OCI-LY7 (cell line): ENCODE results near the gene ITGA5. TPM values are rescaled to one million over a fixed set of nuclear protein-coding genes. Genes with fewer than 3 reads are reported as not detected.

ENCODE experiments used
- BruUV-seq: library from RNA; stranded (reverse); fragments of 400-500 nt; replicated peaks from 2 replicates; lab custom pipeline; 2021; lab: Mats Ljungman, UMichigan
- CTCF ChIA-PET: fragments of 300-600 bp; sonication (Branson Sonifier 250); formaldehyde crosslinking; loops from one replicate; lab custom pipeline; 2022; ENCODE audit warnings: antibody characterized with exemption; ENCODE audit not compliant: unreplicated experiment; lab: Charles Lee
- POLR2A ChIA-PET: fragments of 300-600 bp; sonication (Branson Sonifier 250); formaldehyde crosslinking; loops from one replicate; lab custom pipeline; 2022; ENCODE audit warnings: antibody characterized with exemption; lab: Charles Lee
- DNase-seq: peaks from one replicate; pipeline ENCODE4 v3.0.0-alpha.2; 2015; ENCODE audit warnings: low spot score
- H2AFZ ChIP-seq: fragments of 200-600 bp; sonication (generic), shearing (Covaris generic); 2 replicates; pipeline ENCODE4 v1.6.1; 2014; ENCODE audit warnings: mild to moderate bottlenecking, antibody characterized with exemption, low read length, moderate library complexity
- H3K27ac ChIP-seq: fragments of 200-600 bp; sonication (generic); 2 replicates; pipeline ENCODE4 v1.5.1; 2014; ENCODE audit warnings: mixed run types, low read depth, mild to moderate bottlenecking, moderate library complexity, low read length, inconsistent platforms; ENCODE audit not compliant: poor library complexity, severe bottlenecking
- H3K36me3 ChIP-seq: fragments of 200-600 bp; sonication (generic); 2 replicates; pipeline ENCODE4 v1.6.1; 2014; ENCODE audit warnings: mild to moderate bottlenecking, antibody characterized with exemption, low read length, moderate library complexity, mixed read lengths; ENCODE audit not compliant: insufficient read depth
- H3K4me1 ChIP-seq: fragments of 200-600 bp; sonication (generic); 2 replicates; pipeline ENCODE4 v1.5.1; 2014; ENCODE audit warnings: mild to moderate bottlenecking, low read length; ENCODE audit not compliant: insufficient read depth, poor library complexity, severe bottlenecking
- H3K4me2 ChIP-seq: fragments of 200-600 bp; sonication (generic); 2 replicates; pipeline ENCODE4 v1.6.1; 2014; ENCODE audit warnings: mild to moderate bottlenecking, low read length
- H3K4me3 ChIP-seq: fragments of 200-600 bp; sonication (generic); 2 replicates; pipeline ENCODE4 v1.5.1; 2014; ENCODE audit warnings: mild to moderate bottlenecking, low read depth, low read length; ENCODE audit not compliant: poor library complexity, severe bottlenecking
- H3K79me2 ChIP-seq: fragments of 200-600 bp; sonication (generic); 2 replicates; pipeline ENCODE4 v1.6.1; 2016; ENCODE audit warnings: low read depth, mild to moderate bottlenecking, low read length, moderate library complexity, mixed read lengths; ENCODE audit not compliant: insufficient read depth
- H3K9me2 ChIP-seq: fragments of 200-600 bp; sonication (generic); 2 replicates; pipeline ENCODE4 v1.6.1; 2016; ENCODE audit warnings: mild to moderate bottlenecking, low read length, mixed read lengths; ENCODE audit not compliant: insufficient read depth
- H3K9me3 ChIP-seq: fragments of 200-600 bp; sonication (generic); 2 replicates; pipeline ENCODE4 v1.6.1; 2014; ENCODE audit warnings: mild to moderate bottlenecking, mixed run types, low read length, mixed read lengths
- H4K20me1 ChIP-seq: fragments of 200-600 bp; sonication (generic); 2 replicates; pipeline ENCODE4 v1.6.1; 2014; ENCODE audit warnings: mild to moderate bottlenecking, antibody characterized with exemption, low read length, moderate library complexity, mixed read lengths; ENCODE audit not compliant: insufficient read depth
- CTCF ChIP-seq: fragments of 200-600 bp; sonication (generic); conservative IDR thresholded peaks from 2 replicates; pipeline ENCODE4 v1.5.1; 2014; ENCODE audit warnings: mild to moderate bottlenecking, antibody characterized with exemption, low read length, moderate library complexity, mixed read lengths
- EZH2phosphoT487 ChIP-seq: fragments of 200-600 bp; sonication (generic); IDR thresholded peaks from 2 replicates; pipeline ENCODE4 v1.6.1; 2018; ENCODE audit warnings: low read depth, borderline replicate concordance, mild to moderate bottlenecking, mixed run types, antibody characterized with exemption, low read length, moderate library complexity, mixed read lengths
- intact Hi-C: fragments of 100-400 bp; cut with micrococcal nuclease; formaldehyde crosslinking; loops from one replicate; pipeline ENCODE4 v1.10.0; 2022; ENCODE audit not compliant: unreplicated experiment
- total RNA-seq, 2 experiments: library from RNA; depleted of rRNA in 1 of 2; stranded (reverse); fragments of >200 nt in 1 of 2; shearing (Covaris generic) in 1 of 2; gene quantifications; 2 replicates each; pipeline ENCODE4 v1.2.3, GENCODE V29; 2014 to 2022

The ITGA5 gene
- total RNA-seq, 2 experiments from 2014 or later, result 0.06 to 0.34 TPM

- H3K9me2 ChIP-seq, result no peaks in the 10 kb centered on the region
- TF ChIP-seq EZH2phosphoT487, result no peak
- TF ChIP-seq CTCF, result no peak
- ChIA-PET CTCF (no interaction called here), POLR2A (interaction anchor here (0.7 kb wide), 1 partner anchor 1421 kb away, joined by 3 read pairs; no protein-coding TSS in a partner anchor)
- no peak overlapping the region for H3K4me3 ChIP-seq
- H4K20me1 ChIP-seq, result no peaks in the 10 kb centered on the region
- H3K36me3 ChIP-seq, result no peaks in the 10 kb centered on the region
- H2AFZ ChIP-seq, result no peak overlapping the region
- H3K4me1 ChIP-seq, result no peaks in the 10 kb centered on the region
- BruUV-seq, result no TSS peak
- H3K27ac ChIP-seq, result no peak overlapping the region
- no peaks in the 10 kb centered on the region for H3K9me3 ChIP-seq
- no peak overlapping the region for H3K4me2 ChIP-seq
- no peak for DNase-seq
- no peaks in the 10 kb centered on the region for H3K79me2 ChIP-seq
- intact Hi-C loops, result no loop called here
Observed at GRCh38 chr12:54426690-54427089, 7.6 kb upstream of the ITGA5 start.

GRCh38 chr12:54425702-54426101, 6.6 kb upstream of the ITGA5 start:
- intact Hi-C loops, result no loop called here
- BruUV-seq, result no TSS peak

More at GRCh38 chr12:54425702-54426101, 6.6 kb upstream of the ITGA5 start:
- DNase-seq, result no peak
- POLR2A ChIA-PET, result no interaction called here
- CTCF ChIA-PET, result no interaction called here
- no peak overlapping the region for H3K4me2 ChIP-seq
- H2AFZ ChIP-seq, result no peak overlapping the region
- no peaks in the 10 kb centered on the region for H4K20me1 ChIP-seq
- no peak overlapping the region for H3K4me3 ChIP-seq
- H3K36me3 ChIP-seq, result no peaks in the 10 kb centered on the region
- H3K4me1 ChIP-seq, result no peaks in the 10 kb centered on the region
- no peaks in the 10 kb centered on the region for H3K79me2 ChIP-seq
- H3K9me2 ChIP-seq, result no peaks in the 10 kb centered on the region
- TF ChIP-seq CTCF, result no peak
- TF ChIP-seq EZH2phosphoT487, result no peak
- H3K9me3 ChIP-seq, result no peaks in the 10 kb centered on the region
- no peak overlapping the region for H3K27ac ChIP-seq
